ENCODE results near the gene MYMX. TPM values are rescaled to one million over a fixed set of nuclear protein-coding genes. Genes with fewer than 3 reads are reported as not detected.
"Not testable (repeated sequence)": the region's sequence is repeated elsewhere in the genome, so short reads cannot be mapped to it uniquely, and the experiment has no call there.

MYMX gene
- total and polyA plus RNA-seq, 4 donors, result 0.21 TPM; not detected in 3

DNA sequence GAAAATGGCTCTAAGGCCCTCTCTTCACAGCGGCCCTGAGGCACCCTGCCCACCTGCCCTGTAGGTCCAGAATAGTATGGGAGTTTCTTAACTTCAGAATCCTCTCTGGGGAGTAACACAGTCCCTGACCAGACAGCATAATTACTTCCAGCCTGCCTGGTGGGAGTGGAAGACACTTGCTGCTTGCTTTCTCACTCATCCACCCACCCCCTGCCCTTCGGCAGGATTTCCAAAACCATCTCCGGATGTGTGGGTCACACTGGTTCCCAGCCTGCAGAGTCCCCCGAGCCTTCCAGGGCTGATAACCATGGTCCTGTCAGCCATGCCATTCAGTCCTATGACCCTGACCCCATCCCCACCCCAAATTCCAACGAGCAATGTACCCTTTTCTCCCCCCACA lies 12.1 kb downstream of the MYMX start:
- no peak overlapping the region for H3K9ac ChIP-seq (ENCODE audit: insufficient read depth in 1 of 2, low read length in 2 of 2)
- H3K36me3 ChIP-seq (ENCODE audit: control insufficient read depth in 4 of 4, insufficient read depth in 4 of 4, low read length in 4 of 4), result peaks cover 0 to 20% (median 1%) of the 10 kb centered on the region in 4 donors

DNA sequence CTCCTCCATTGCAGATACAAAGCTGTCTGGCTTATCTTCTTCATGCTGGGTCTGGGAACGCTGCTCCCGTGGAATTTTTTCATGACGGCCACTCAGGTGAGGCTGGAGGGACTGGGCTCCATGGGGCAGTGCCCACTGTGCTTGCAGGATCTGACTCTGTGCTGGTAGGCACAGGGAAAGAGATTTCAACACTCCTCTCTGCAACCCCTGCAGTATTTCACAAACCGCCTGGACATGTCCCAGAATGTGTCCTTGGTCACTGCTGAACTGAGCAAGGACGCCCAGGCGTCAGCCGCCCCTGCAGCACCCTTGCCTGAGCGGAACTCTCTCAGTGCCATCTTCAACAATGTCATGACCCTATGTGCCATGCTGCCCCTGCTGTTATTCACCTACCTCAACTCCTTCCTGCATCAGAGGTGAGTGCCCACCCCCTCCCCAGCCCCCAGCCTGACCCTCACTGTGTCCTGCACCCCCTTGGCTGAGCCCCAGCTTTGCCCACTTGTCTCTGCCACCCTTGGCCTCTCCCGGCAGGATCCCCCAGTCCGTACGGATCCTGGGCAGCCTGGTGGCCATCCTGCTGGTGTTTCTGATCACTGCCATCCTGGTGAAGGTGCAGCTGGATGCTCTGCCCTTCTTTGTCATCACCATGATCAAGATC lies 12.8 kb downstream of the MYMX start:
- 69 to 94% methylated on average over 11 of the region's 11 CpGs for WGBS, 2 donors
- DNase-seq, result no peak
- Histone ChIP-seq H3K4me3 (no peak overlapping the region), H3K9me3 (ENCODE audit: control insufficient read depth in 4 of 4, insufficient read depth in 3 of 4, low read length in 3 of 4) (no peaks in the 10 kb centered on the region), H3K27ac (ENCODE audit: low read depth in 1 of 2, low read length in 1 of 2) (peak overlapping the region in 1 of 2 donors; percentile 87), H3K9ac (ENCODE audit: insufficient read depth in 1 of 2, low read length in 2 of 2) (no peak overlapping the region), H3K4me1 (ENCODE audit: control insufficient read depth in 5 of 5, insufficient read depth in 5 of 5, low read length in 5 of 5) (peaks cover 3 to 19% (median 7%) of the 10 kb centered on the region in 5 donors), H3K27me3 (ENCODE audit: control insufficient read depth in 3 of 3, insufficient read depth in 3 of 3, low read length in 2 of 3) (no peaks in the 10 kb centered on the region), H3K36me3 (ENCODE audit: control insufficient read depth in 4 of 4, insufficient read depth in 4 of 4, low read length in 4 of 4) (peaks cover 0 to 20% (median 1%) of the 10 kb centered on the region in 4 donors)
- no peak for ATAC-seq (ENCODE audit: insufficient read depth, low FRiP score)
- TF ChIP-seq, protein P1, sequence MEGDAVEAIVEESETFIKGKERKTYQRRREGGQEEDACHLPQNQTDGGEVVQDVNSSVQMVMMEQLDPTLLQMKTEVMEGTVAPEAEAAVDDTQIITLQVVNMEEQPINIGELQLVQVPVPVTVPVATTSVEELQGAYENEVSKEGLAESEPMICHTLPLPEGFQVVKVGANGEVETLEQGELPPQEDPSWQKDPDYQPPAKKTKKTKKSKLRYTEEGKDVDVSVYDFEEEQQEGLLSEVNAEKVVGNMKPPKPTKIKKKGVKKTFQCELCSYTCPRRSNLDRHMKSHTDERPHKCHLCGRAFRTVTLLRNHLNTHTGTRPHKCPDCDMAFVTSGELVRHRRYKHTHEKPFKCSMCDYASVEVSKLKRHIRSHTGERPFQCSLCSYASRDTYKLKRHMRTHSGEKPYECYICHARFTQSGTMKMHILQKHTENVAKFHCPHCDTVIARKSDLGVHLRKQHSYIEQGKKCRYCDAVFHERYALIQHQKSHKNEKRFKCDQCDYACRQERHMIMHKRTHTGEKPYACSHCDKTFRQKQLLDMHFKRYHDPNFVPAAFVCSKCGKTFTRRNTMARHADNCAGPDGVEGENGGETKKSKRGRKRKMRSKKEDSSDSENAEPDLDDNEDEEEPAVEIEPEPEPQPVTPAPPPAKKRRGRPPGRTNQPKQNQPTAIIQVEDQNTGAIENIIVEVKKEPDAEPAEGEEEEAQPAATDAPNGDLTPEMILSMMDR (IDR thresholded peaks at IDR 0.05; ENCODE audit: control extremely low read depth, extremely low read depth), result no peak

More for the DNA sequence above, 12.1 kb downstream of the MYMX start:
- TF ChIP-seq, protein P1 (IDR thresholded peaks at IDR 0.05; ENCODE audit: control extremely low read depth, extremely low read depth), result no peak
- Histone ChIP-seq H3K4me1 (ENCODE audit: control insufficient read depth in 5 of 5, insufficient read depth in 5 of 5, low read length in 5 of 5) (peaks cover 6 to 18% (median 10%) of the 10 kb centered on the region in 5 donors), H3K4me3 (no peak overlapping the region), H3K27me3 (ENCODE audit: control insufficient read depth in 3 of 3, insufficient read depth in 3 of 3, low read length in 2 of 3) (no peaks in the 10 kb centered on the region), H3K27ac (ENCODE audit: low read depth in 1 of 2, low read length in 1 of 2) (peak overlapping the region in 1 of 2 donors; percentile 87), H3K9me3 (ENCODE audit: control insufficient read depth in 4 of 4, insufficient read depth in 3 of 4, low read length in 3 of 4) (no peaks in the 10 kb centered on the region)
- ATAC-seq (ENCODE audit: insufficient read depth, low FRiP score), result no peak
- DNase-seq, result no peak
- WGBS, 2 donors, result 83 to 90% methylated on average over 5 of the region's 5 CpGs

DNA sequence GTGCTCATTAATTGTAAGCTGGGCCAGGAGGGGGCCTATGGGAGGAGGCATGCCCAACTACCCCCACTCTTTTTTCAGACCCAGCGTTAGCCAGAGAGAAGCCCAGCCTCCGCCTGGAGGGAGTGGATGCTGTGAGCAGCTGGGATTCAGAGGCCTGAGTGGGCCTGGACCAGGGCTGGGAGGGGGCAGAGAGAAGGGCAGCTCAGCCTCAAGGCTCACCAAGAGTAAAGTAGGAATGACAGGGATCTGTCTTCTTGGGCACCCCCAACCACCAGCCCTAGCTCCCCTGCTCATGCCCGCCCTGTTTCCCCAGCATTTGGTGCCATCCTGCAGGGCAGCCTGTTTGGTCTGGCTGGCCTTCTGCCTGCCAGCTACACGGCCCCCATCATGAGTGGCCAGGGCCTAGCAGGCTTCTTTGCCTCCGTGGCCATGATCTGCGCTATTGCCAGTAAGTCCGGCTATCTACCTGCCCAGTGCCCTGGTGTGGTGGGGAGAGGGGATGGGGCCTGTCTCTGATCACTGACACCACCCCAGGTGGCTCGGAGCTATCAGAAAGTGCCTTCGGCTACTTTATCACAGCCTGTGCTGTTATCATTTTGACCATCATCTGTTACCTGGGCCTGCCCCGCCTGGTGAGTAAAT lies 13.4 kb downstream of the MYMX start:
- H3K9me3 ChIP-seq (ENCODE audit: control insufficient read depth in 4 of 4, insufficient read depth in 3 of 4, low read length in 3 of 4), result no peaks in the 10 kb centered on the region
- peaks cover 0 to 20% (median 1%) of the 10 kb centered on the region in 4 donors for H3K36me3 ChIP-seq (ENCODE audit: control insufficient read depth in 4 of 4, insufficient read depth in 4 of 4, low read length in 4 of 4)
- peaks cover 3 to 25% (median 6%) of the 10 kb centered on the region in 5 donors for H3K4me1 ChIP-seq (ENCODE audit: control insufficient read depth in 5 of 5, insufficient read depth in 5 of 5, low read length in 5 of 5)
- WGBS, 2 donors, result 95% methylated on average over 10 of the region's 10 CpGs
- TF ChIP-seq, protein P1 (IDR thresholded peaks at IDR 0.05; ENCODE audit: control extremely low read depth, extremely low read depth), result no peak
- H3K27me3 ChIP-seq (ENCODE audit: control insufficient read depth in 3 of 3, insufficient read depth in 3 of 3, low read length in 2 of 3), result no peaks in the 10 kb centered on the region
- no peak overlapping the region for H3K4me3 ChIP-seq
- no peak overlapping the region for H3K9ac ChIP-seq (ENCODE audit: insufficient read depth in 1 of 2, low read length in 2 of 2)
- DNase-seq (no peak), ATAC-seq (ENCODE audit: insufficient read depth, low FRiP score) (no peak)
- peak overlapping the region in 1 of 2 donors; percentile 87 for H3K27ac ChIP-seq (ENCODE audit: low read depth in 1 of 2, low read length in 1 of 2)

GRCh38 chr6:44231426-44231825 lies 14.7 kb downstream of the MYMX start:
- peak overlapping the region in 1 of 2 donors; percentile 73 for H3K27ac ChIP-seq (ENCODE audit: low read depth in 1 of 2, low read length in 1 of 2)
- not testable (repeated sequence) for DNase-seq; H3K9ac ChIP-seq (ENCODE audit: insufficient read depth in 1 of 2, low read length in 2 of 2)

More at GRCh38 chr6:44231426-44231825, 14.7 kb downstream of the MYMX start:
- H3K36me3 ChIP-seq (ENCODE audit: control insufficient read depth in 4 of 4, insufficient read depth in 4 of 4, low read length in 4 of 4), result peaks cover 0 to 20% (median 1%) of the 10 kb centered on the region in 4 donors
- peaks cover 3 to 24% (median 6%) of the 10 kb centered on the region in 5 donors for H3K4me1 ChIP-seq (ENCODE audit: control insufficient read depth in 5 of 5, insufficient read depth in 5 of 5, low read length in 5 of 5)
- not testable (repeated sequence) for H3K27me3 ChIP-seq (ENCODE audit: control insufficient read depth in 3 of 3, insufficient read depth in 3 of 3, low read length in 2 of 3); H3K4me3 ChIP-seq; ATAC-seq (ENCODE audit: insufficient read depth, low FRiP score); H3K9me3 ChIP-seq (ENCODE audit: control insufficient read depth in 4 of 4, insufficient read depth in 3 of 4, low read length in 3 of 4)
- 40 to 81% methylated on average over 9 of the region's 9 CpGs for WGBS, 2 donors
